Caco-2 (cell line): ENCODE measurements around the gene USP24. TPM values are rescaled to one million over a fixed set of nuclear protein-coding genes. Genes with fewer than 3 reads are reported as not detected.

Experiments
- Bru-seq: library from RNA; stranded (reverse); fragments of 400-500 nt; gene quantifications from one replicate; lab custom pipeline; 2021; lab: Mats Ljungman, UMichigan
- BruChase-seq, 2 experiments: library from RNA; stranded (reverse); fragments of 400-500 nt; gene quantifications; one replicate each; lab custom pipeline; 2021; lab: Mats Ljungman, UMichigan
- BruUV-seq: library from RNA; stranded (reverse); fragments of 400-500 nt; replicated peaks from 2 replicates; lab custom pipeline; 2021; lab: Mats Ljungman, UMichigan
- CTCF ChIA-PET: fragments of 300-600 bp; sonication (Branson Sonifier 250); formaldehyde crosslinking; loops from one replicate; lab custom pipeline; 2022; ENCODE audit warnings: antibody characterized with exemption; lab: Charles Lee
- POLR2A ChIA-PET: fragments of 300-600 bp; sonication (Branson Sonifier 250); formaldehyde crosslinking; loops from one replicate; lab custom pipeline; 2022; ENCODE audit warnings: antibody characterized with exemption; lab: Charles Lee
- DNase-seq, 2 experiments: peaks; one replicate each; pipeline versions ENCODE4 v3.0.0 to v3.0.0-alpha.2; 2020 to 2022
- H3K27me3 ChIP-seq: replicated peaks from 2 replicates; pipeline ENCODE4 v1.6.0; 2011; ENCODE audit warnings: low read length; ENCODE audit not compliant: control insufficient read depth, insufficient read depth
- H3K36me3 ChIP-seq: 2 replicates; pipeline ENCODE4 v1.5.1; 2011; ENCODE audit warnings: low read length; ENCODE audit not compliant: control insufficient read depth, insufficient read depth
- H3K4me1 ChIP-seq: fragments of 250-450 bp; sonication (Bioruptor Pico); 2 replicates; pipeline ENCODE4 v1.5.1; 2020; ENCODE audit warnings: mild to moderate bottlenecking
- H3K4me3 ChIP-seq: 2 replicates; pipeline ENCODE4 v1.5.1; 2011; ENCODE audit warnings: low read depth, mild to moderate bottlenecking, control low read depth, low read length
- H3K9me3 ChIP-seq: fragments of 250-450 bp; sonication (Bioruptor Pico); 2 replicates; pipeline ENCODE4 v1.5.1; 2020; ENCODE audit warnings: mild to moderate bottlenecking, moderate library complexity
- H3K27ac Mint-ChIP-seq: one replicate; pipeline ENCODE4 v1.8.0; 2022; ENCODE audit warnings: mixed read lengths; ENCODE audit not compliant: unreplicated experiment
- H3K27me3 Mint-ChIP-seq: one replicate; pipeline ENCODE4 v1.8.0; 2022; ENCODE audit warnings: mixed read lengths; ENCODE audit not compliant: insufficient read depth, unreplicated experiment
- H3K36me3 Mint-ChIP-seq: one replicate; pipeline ENCODE4 v1.8.0; 2022; ENCODE audit warnings: mild to moderate bottlenecking, mixed read lengths; ENCODE audit not compliant: insufficient read depth, unreplicated experiment
- H3K4me1 Mint-ChIP-seq: one replicate; pipeline ENCODE4 v1.8.0; 2022; ENCODE audit warnings: low read depth, mixed read lengths; ENCODE audit not compliant: unreplicated experiment
- H3K4me3 Mint-ChIP-seq: one replicate; pipeline ENCODE4 v1.8.0; 2022; ENCODE audit warnings: mild to moderate bottlenecking, moderate library complexity, mixed read lengths; ENCODE audit not compliant: unreplicated experiment
- H3K9me3 Mint-ChIP-seq: one replicate; pipeline ENCODE4 v1.8.0; 2022; ENCODE audit warnings: mixed read lengths; ENCODE audit not compliant: unreplicated experiment
- intact Hi-C: fragments of 100-400 bp; cut with micrococcal nuclease; formaldehyde crosslinking; loops from one replicate; pipeline ENCODE4 v1.10.0; 2022; ENCODE audit not compliant: unreplicated experiment
- long read RNA-seq: library from polyadenylated mRNA; stranded (forward); transcript quantifications from one replicate; pipeline ENCODE4 v2.0.0, GENCODE V29; 2022
- total RNA-seq: library from RNA; stranded (reverse); gene quantifications from 2 replicates; pipeline ENCODE4 v1.2.3, GENCODE V29; 2022
- TF ChIP-seq, protein P1 (sequence below), 2 experiments: fragments of 200-600 bp in 1 of 2; IDR thresholded peaks; 1 replicate in 1 of 2; 2 replicates in 1 of 2; pipeline versions ENCODE4 v1.5.1 to v1.8.0; 2011 to 2022; ENCODE audit warnings: antibody characterized with exemption in 1 of 2, control low read depth in 1 of 2, inconsistent platforms in 1 of 2, low read depth in 1 of 2, low read length in 1 of 2, mild to moderate bottlenecking in 1 of 2, moderate library complexity in 1 of 2; ENCODE audit not compliant: insufficient read depth in 1 of 2, severe bottlenecking in 1 of 2, unreplicated experiment in 1 of 2

Gene USP24, protein sequence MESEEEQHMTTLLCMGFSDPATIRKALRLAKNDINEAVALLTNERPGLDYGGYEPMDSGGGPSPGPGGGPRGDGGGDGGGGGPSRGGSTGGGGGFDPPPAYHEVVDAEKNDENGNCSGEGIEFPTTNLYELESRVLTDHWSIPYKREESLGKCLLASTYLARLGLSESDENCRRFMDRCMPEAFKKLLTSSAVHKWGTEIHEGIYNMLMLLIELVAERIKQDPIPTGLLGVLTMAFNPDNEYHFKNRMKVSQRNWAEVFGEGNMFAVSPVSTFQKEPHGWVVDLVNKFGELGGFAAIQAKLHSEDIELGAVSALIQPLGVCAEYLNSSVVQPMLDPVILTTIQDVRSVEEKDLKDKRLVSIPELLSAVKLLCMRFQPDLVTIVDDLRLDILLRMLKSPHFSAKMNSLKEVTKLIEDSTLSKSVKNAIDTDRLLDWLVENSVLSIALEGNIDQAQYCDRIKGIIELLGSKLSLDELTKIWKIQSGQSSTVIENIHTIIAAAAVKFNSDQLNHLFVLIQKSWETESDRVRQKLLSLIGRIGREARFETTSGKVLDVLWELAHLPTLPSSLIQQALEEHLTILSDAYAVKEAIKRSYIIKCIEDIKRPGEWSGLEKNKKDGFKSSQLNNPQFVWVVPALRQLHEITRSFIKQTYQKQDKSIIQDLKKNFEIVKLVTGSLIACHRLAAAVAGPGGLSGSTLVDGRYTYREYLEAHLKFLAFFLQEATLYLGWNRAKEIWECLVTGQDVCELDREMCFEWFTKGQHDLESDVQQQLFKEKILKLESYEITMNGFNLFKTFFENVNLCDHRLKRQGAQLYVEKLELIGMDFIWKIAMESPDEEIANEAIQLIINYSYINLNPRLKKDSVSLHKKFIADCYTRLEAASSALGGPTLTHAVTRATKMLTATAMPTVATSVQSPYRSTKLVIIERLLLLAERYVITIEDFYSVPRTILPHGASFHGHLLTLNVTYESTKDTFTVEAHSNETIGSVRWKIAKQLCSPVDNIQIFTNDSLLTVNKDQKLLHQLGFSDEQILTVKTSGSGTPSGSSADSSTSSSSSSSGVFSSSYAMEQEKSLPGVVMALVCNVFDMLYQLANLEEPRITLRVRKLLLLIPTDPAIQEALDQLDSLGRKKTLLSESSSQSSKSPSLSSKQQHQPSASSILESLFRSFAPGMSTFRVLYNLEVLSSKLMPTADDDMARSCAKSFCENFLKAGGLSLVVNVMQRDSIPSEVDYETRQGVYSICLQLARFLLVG (N-terminal part only)
- total RNA-seq = 34.7 and 36.4 TPM in 2 replicates
- percentile 86 among the genes with signal in this experiment for Bru-seq, nascent RNA
- BruChase-seq, experiment 1, labeled RNA remaining after a 2-hour chase = percentile 84 among the genes with signal in this experiment
- BruChase-seq, experiment 2, labeled RNA remaining after a 6-hour chase = percentile 85 among the genes with signal in this experiment
- long read RNA-seq, full-length matches to known transcripts = 3 of 16 reads
- long read RNA-seq, partial matches to known transcripts = 6 of 16 reads
- long read RNA-seq, other reads (novel, unspliced or antisense) = 7 of 16 reads

GRCh38 chr1:55215194-55216021 is at the start of gene USP24:
TSS of gene USP24 (minus strand) at chr1:55215364. CDS start at chr1:55215113, 251 bp downstream.
- Histone ChIP-seq H3K9me3 (no peaks in the 10 kb centered on the region), H3K4me3 (peak within 1 kb of the TSS; percentile 84), H3K36me3 (no peaks in the 10 kb centered on the region), H3K27me3 (no peaks in the 10 kb centered on the region), H3K4me1 (peaks cover 26% of the 10 kb centered on the region)
- peak within 1 kb of the TSS; percentile 100 for H3K27ac Mint-ChIP-seq
- H3K36me3 Mint-ChIP-seq = peaks cover 19% of the 10 kb centered on the region
- H3K27me3 Mint-ChIP-seq = no peaks in the 10 kb centered on the region
- peak within 1 kb of the TSS; percentile 91 for H3K4me3 Mint-ChIP-seq
- TF ChIP-seq, protein P1, sequence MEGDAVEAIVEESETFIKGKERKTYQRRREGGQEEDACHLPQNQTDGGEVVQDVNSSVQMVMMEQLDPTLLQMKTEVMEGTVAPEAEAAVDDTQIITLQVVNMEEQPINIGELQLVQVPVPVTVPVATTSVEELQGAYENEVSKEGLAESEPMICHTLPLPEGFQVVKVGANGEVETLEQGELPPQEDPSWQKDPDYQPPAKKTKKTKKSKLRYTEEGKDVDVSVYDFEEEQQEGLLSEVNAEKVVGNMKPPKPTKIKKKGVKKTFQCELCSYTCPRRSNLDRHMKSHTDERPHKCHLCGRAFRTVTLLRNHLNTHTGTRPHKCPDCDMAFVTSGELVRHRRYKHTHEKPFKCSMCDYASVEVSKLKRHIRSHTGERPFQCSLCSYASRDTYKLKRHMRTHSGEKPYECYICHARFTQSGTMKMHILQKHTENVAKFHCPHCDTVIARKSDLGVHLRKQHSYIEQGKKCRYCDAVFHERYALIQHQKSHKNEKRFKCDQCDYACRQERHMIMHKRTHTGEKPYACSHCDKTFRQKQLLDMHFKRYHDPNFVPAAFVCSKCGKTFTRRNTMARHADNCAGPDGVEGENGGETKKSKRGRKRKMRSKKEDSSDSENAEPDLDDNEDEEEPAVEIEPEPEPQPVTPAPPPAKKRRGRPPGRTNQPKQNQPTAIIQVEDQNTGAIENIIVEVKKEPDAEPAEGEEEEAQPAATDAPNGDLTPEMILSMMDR (IDR thresholded peaks at IDR 0.05; ENCODE audit: insufficient read depth in 1 of 2, low read depth in 1 of 2, low read length in 1 of 2, severe bottlenecking in 1 of 2, unreplicated experiment in 1 of 2) = no peak
- peak; percentile 82 to 85 for DNase-seq
- BruUV-seq = no TSS peak
- no peaks in the 10 kb centered on the region for H3K9me3 Mint-ChIP-seq
- ChIA-PET CTCF (interaction anchor here (1.4 kb wide), 1 partner anchor 71 kb away, joined by 3 read pairs; no protein-coding TSS in a partner anchor), POLR2A (no interaction called here)
- intact Hi-C loops = loop anchor here (2.0 kb wide), 1 partner anchor 17 kb away; no protein-coding TSS in a partner anchor
- peaks cover 45% of the 10 kb centered on the region for H3K4me1 Mint-ChIP-seq

- POLR2A ChIA-PET = no interaction called here
- H3K4me1 ChIP-seq = no peaks in the 10 kb centered on the region
- CTCF ChIA-PET = no interaction called here
- Mint-ChIP-seq H3K27me3 (no peaks in the 10 kb centered on the region), H3K27ac (no peak overlapping the region), H3K9me3 (peaks cover 10% of the 10 kb centered on the region), H3K4me3 (no peak overlapping the region), H3K4me1 (no peaks in the 10 kb centered on the region), H3K36me3 (no peaks in the 10 kb centered on the region)
- no peaks in the 10 kb centered on the region for H3K36me3 ChIP-seq
- H3K4me3 ChIP-seq = no peak overlapping the region
- DNase-seq = no peak
- no peaks in the 10 kb centered on the region for H3K27me3 ChIP-seq
- no peaks in the 10 kb centered on the region for H3K9me3 ChIP-seq
- TF ChIP-seq, protein P1 (IDR thresholded peaks at IDR 0.05; ENCODE audit: insufficient read depth in 1 of 2, low read depth in 1 of 2, low read length in 1 of 2, severe bottlenecking in 1 of 2, unreplicated experiment in 1 of 2) = no peak
- no TSS peak for BruUV-seq
- intact Hi-C loops = no loop called here
These were observed 47.7 kb upstream of the USP24 start for GRCh38 chr1:55262822-55263221.
